ENCODE measurements around the gene SCN9A. TPM values are rescaled to one million over a fixed set of nuclear protein-coding genes. Genes with fewer than 3 reads are reported as not detected.

Gene SCN9A
- total RNA-seq, 2 experiments from 2014 or later: not detected

- Histone ChIP-seq H2AFZ (ENCODE audit: low read length) (no peak overlapping the region), H3K79me2 (ENCODE audit: insufficient read depth, low read depth, low read length) (no peaks in the 10 kb centered on the region), H4K20me1 (ENCODE audit: insufficient read depth, low read length) (no peaks in the 10 kb centered on the region), H3K4me1 (ENCODE audit: insufficient read depth, low read length, poor library complexity, severe bottlenecking) (no peaks in the 10 kb centered on the region), H3K9me2 (ENCODE audit: insufficient read depth, low read length) (no peaks in the 10 kb centered on the region), H3K4me3 (ENCODE audit: low read depth, low read length, poor library complexity, severe bottlenecking) (no peak overlapping the region), H3K4me2 (ENCODE audit: low read length) (no peak overlapping the region), H3K36me3 (ENCODE audit: insufficient read depth, low read length) (no peaks in the 10 kb centered on the region), H3K9me3 (ENCODE audit: low read length) (no peaks in the 10 kb centered on the region), H3K27ac (ENCODE audit: low read depth, low read length, poor library complexity, severe bottlenecking) (no peak overlapping the region)
- POLR2A ChIA-PET: interaction anchor here (0.6 to 1.0 kb wide), 2 partner anchors 19 to 120 kb away, joined by 3 read pairs; no protein-coding TSS in a partner anchor
- intact Hi-C loops (cut with micrococcal nuclease; ENCODE audit: unreplicated experiment): no loop called here
- BruUV-seq (replicated peaks): no TSS peak
- CTCF ChIA-PET (ENCODE audit: unreplicated experiment): no interaction called here
- TF ChIP-seq EZH2phosphoT487 (IDR thresholded peaks at IDR 0.05; ENCODE audit: borderline replicate concordance, low read depth, low read length) (no peak), CTCF (conservative IDR thresholded peaks at IDR 0.05; ENCODE audit: low read length) (no peak)
- no peak for DNase-seq (ENCODE audit: low spot score)
Measured at GRCh38 chr2:166270376-166270775, 105.4 kb downstream of the SCN9A start.

DNA sequence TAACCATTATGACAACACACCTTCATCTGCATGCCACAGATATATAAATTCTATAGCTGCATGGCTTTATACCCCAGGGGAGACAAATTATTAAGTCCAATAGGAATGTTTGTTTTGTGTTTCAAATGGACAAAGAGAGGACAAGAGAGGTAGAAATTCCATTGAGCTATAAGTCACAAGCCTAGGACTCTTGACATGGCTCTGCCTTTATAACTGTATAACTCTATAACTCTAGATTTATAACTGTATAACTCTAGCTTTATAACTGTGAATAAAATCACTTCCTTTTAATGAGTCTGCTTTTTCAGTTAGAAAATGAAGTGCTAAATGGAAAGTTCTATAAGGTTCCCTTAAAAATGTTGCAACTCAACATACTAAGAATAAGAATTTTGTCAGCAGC is 106.4 kb downstream of the SCN9A start:
- Histone ChIP-seq H2AFZ (ENCODE audit: low read length) (no peak overlapping the region), H3K4me1 (ENCODE audit: insufficient read depth, low read length, poor library complexity, severe bottlenecking) (no peaks in the 10 kb centered on the region), H3K9me2 (ENCODE audit: insufficient read depth, low read length) (no peaks in the 10 kb centered on the region), H3K4me2 (ENCODE audit: low read length) (no peak overlapping the region), H3K9me3 (ENCODE audit: low read length) (no peaks in the 10 kb centered on the region), H3K36me3 (ENCODE audit: insufficient read depth, low read length) (no peaks in the 10 kb centered on the region), H3K4me3 (ENCODE audit: low read depth, low read length, poor library complexity, severe bottlenecking) (no peak overlapping the region), H4K20me1 (ENCODE audit: insufficient read depth, low read length) (no peaks in the 10 kb centered on the region), H3K79me2 (ENCODE audit: insufficient read depth, low read depth, low read length) (no peaks in the 10 kb centered on the region), H3K27ac (ENCODE audit: low read depth, low read length, poor library complexity, severe bottlenecking) (no peak overlapping the region)
- TF ChIP-seq EZH2phosphoT487 (IDR thresholded peaks at IDR 0.05; ENCODE audit: borderline replicate concordance, low read depth, low read length) (no peak), CTCF (conservative IDR thresholded peaks at IDR 0.05; ENCODE audit: low read length) (no peak)
- intact Hi-C loops (cut with micrococcal nuclease; ENCODE audit: unreplicated experiment): no loop called here
- no TSS peak for BruUV-seq (replicated peaks)
- CTCF ChIA-PET (ENCODE audit: unreplicated experiment): no interaction called here
- POLR2A ChIA-PET: interaction anchor here (0.7 to 1.2 kb wide), 3 partner anchors 16 to 129 kb away, joined by 3 to 6 read pairs (median 3); no protein-coding TSS in a partner anchor
- DNase-seq (ENCODE audit: low spot score): no peak

GRCh38 chr2:166257859-166258258 is 117.9 kb downstream of the SCN9A start:
- DNase-seq (ENCODE audit: low spot score): no peak
- TF ChIP-seq CTCF (conservative IDR thresholded peaks at IDR 0.05; ENCODE audit: low read length) (no peak), EZH2phosphoT487 (IDR thresholded peaks at IDR 0.05; ENCODE audit: borderline replicate concordance, low read depth, low read length) (no peak)
- Histone ChIP-seq H3K79me2 (ENCODE audit: insufficient read depth, low read depth, low read length) (no peaks in the 10 kb centered on the region), H3K4me2 (ENCODE audit: low read length) (no peak overlapping the region), H3K9me2 (ENCODE audit: insufficient read depth, low read length) (no peaks in the 10 kb centered on the region), H3K4me1 (ENCODE audit: insufficient read depth, low read length, poor library complexity, severe bottlenecking) (no peaks in the 10 kb centered on the region), H2AFZ (ENCODE audit: low read length) (no peak overlapping the region), H3K27ac (ENCODE audit: low read depth, low read length, poor library complexity, severe bottlenecking) (no peak overlapping the region), H3K4me3 (ENCODE audit: low read depth, low read length, poor library complexity, severe bottlenecking) (no peak overlapping the region), H3K9me3 (ENCODE audit: low read length) (no peaks in the 10 kb centered on the region), H3K36me3 (ENCODE audit: insufficient read depth, low read length) (no peaks in the 10 kb centered on the region), H4K20me1 (ENCODE audit: insufficient read depth, low read length) (no peaks in the 10 kb centered on the region)
- no TSS peak for BruUV-seq (replicated peaks)
- intact Hi-C loops (cut with micrococcal nuclease; ENCODE audit: unreplicated experiment): no loop called here
- ChIA-PET CTCF (ENCODE audit: unreplicated experiment) (no interaction called here), POLR2A (no interaction called here)

Data from OCI-LY7 (cell line).